GM10266 (cell line): ENCODE data around the gene PTCH1.

Experiments used
- DNase-seq: peaks from one replicate; pipeline ENCODE4 v3.0.0; 2012; ENCODE audit errors: extremely low spot score
- CTCF ChIP-seq: IDR thresholded peaks from 2 replicates; pipeline ENCODE4 v1.5.1; 2012; ENCODE audit warnings: mild to moderate bottlenecking, low read depth; ENCODE audit not compliant: control insufficient read depth, insufficient read depth; ENCODE audit errors: missing control alignments

The PTCH1 gene

GRCh38 chr9:95447660-95448420 lies 68.9 kb downstream of the PTCH1 start:
- no peak for TF ChIP-seq CTCF
- DNase-seq: no peak

- no peak for DNase-seq
- TF ChIP-seq CTCF: no peak
Measured at GRCh38 chr9:95446984-95447383, 69.8 kb downstream of the PTCH1 start.

- no peak for TF ChIP-seq CTCF
- DNase-seq: no peak
Measured at GRCh38 chr9:95446259-95446658, 70.5 kb downstream of the PTCH1 start.

GRCh38 chr9:95444160-95444559 lies 72.6 kb downstream of the PTCH1 start:
- TF ChIP-seq CTCF: no peak
- DNase-seq: no peak

GRCh38 chr9:95443301-95443700 lies 73.5 kb downstream of the PTCH1 start:
- no peak for TF ChIP-seq CTCF
- no peak for DNase-seq

- TF ChIP-seq CTCF: no peak
- DNase-seq: no peak
Measured at GRCh38 chr9:95441081-95441480, 75.7 kb downstream of the PTCH1 start.

GRCh38 chr9:95440447-95440846 lies 76.3 kb downstream of the PTCH1 start:
- no peak for TF ChIP-seq CTCF
- DNase-seq: no peak
